Measurements from ENCODE around the gene WNK1.

WNK1 gene

DNA sequence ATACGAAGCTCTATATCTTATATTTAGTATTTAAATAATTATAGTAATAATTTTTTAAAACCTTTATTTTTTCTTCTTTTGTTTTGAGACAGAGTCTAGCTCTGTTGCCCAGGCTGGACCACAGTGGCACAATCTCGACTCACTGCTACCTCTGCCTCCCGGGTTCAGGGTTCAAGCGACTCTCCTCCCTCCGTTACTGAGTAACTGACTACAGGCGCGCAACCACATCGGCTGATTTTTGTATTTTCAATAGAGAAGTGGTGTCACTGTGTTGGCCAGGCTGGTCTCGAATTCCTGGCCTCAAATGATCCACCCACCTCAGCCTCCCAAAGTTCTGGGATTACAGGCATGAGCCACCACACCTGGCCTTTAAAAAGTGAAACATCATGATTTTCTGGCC, 13.0 kb upstream of the WNK1 start (continued):
- TF ChIP-seq, protein P1, sequence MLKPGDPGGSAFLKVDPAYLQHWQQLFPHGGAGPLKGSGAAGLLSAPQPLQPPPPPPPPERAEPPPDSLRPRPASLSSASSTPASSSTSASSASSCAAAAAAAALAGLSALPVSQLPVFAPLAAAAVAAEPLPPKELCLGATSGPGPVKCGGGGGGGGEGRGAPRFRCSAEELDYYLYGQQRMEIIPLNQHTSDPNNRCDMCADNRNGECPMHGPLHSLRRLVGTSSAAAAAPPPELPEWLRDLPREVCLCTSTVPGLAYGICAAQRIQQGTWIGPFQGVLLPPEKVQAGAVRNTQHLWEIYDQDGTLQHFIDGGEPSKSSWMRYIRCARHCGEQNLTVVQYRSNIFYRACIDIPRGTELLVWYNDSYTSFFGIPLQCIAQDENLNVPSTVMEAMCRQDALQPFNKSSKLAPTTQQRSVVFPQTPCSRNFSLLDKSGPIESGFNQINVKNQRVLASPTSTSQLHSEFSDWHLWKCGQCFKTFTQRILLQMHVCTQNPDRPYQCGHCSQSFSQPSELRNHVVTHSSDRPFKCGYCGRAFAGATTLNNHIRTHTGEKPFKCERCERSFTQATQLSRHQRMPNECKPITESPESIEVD (tag by site-specific recombination; IDR thresholded peaks at IDR 0.05): no peak
- no peak for TF ChIP-seq ZNF23 (tag by site-specific recombination; IDR thresholded peaks at IDR 0.05; ENCODE audit: borderline replicate concordance)
- no peak for TF ChIP-seq ZNF423 (tag by site-specific recombination; IDR thresholded peaks at IDR 0.05)
- TF ChIP-seq ZNF24 (tag by site-specific recombination; IDR thresholded peaks at IDR 0.05): no peak
- TF ChIP-seq ZEB2 (tag by site-specific recombination; IDR thresholded peaks at IDR 0.05): no peak
- no peak for TF ChIP-seq ZSCAN23 (tag by site-specific recombination; IDR thresholded peaks at IDR 0.05)
- TF ChIP-seq, protein P2, sequence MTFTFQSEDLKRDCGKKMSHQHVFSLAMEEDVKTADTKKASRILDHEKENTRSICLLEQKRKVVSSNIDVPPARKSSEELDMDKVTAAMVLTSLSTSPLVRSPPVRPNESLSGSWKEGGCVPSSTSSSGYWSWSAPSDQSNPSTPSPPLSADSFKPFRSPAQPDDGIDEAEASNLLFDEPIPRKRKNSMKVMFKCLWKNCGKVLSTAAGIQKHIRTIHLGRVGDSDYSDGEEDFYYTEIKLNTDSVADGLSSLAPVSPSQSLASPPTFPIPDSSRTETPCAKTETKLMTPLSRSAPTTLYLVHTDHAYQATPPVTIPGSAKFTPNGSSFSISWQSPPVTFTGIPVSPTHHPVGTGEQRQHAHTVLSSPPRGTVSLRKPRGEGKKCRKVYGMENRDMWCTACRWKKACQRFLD (tag by site-specific recombination; IDR thresholded peaks at IDR 0.05): no peak
- TF ChIP-seq ZNF600 (tag by site-specific recombination; IDR thresholded peaks at IDR 0.05): no peak
- no peak for TF ChIP-seq ZNF138 (tag by site-specific recombination; IDR thresholded peaks at IDR 0.05; ENCODE audit: borderline replicate concordance)
- TF ChIP-seq ZFP37 (tag by site-specific recombination; IDR thresholded peaks at IDR 0.05): no peak
- TF ChIP-seq ZNF223 (tag by site-specific recombination; IDR thresholded peaks at IDR 0.05): no peak
- TF ChIP-seq ZNF510 (tag by site-specific recombination; IDR thresholded peaks at IDR 0.05; ENCODE audit: insufficient replicate concordance): no peak
- TF ChIP-seq ZNF174 (tag by site-specific recombination; IDR thresholded peaks at IDR 0.05): no peak

DNA sequence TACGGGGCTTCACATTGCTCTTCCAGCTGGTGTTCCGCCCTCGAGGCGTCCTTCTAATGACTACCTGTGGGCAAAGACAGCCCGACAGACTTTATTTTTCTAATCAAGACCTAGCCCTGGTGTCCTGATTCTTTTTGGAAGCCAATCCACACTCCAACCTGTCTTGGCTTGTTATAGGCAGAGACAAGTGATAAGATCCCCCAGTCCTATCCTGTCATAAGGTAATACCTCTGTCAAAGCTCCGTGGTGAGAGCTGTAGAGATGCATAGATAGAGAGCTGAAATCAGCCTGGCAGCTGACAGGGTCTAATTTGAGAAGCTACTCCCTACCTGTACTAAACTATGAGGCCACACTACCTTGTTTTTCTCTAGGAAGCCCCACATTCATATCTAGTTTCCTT, 11.5 kb upstream of the WNK1 start:
- H3K36me3 ChIP-seq (ENCODE audit: control insufficient read depth in 2 of 2, insufficient read depth in 1 of 2, low read length in 2 of 2): no peaks in the 10 kb centered on the region
- no peak for TF ChIP-seq ZNF521 (tag by site-specific recombination; IDR thresholded peaks at IDR 0.05)
- ChIA-PET CTCF (interaction anchor here (0.8 to 2.4 kb wide), 3 partner anchors 10 to 75 kb away, joined by 4 to 7 read pairs (median 4); no protein-coding TSS in a partner anchor), POLR2A (interaction anchor here (1.7 kb wide), 1 partner anchor 10 kb away, joined by 5 read pairs; no protein-coding TSS in a partner anchor)
- H3K27ac ChIP-seq (ENCODE audit: extremely low read depth, low read depth, low read length): no peak overlapping the region
- H3K4me3 ChIP-seq (ENCODE audit: low read depth, low read length): no peak overlapping the region
- no peaks in the 10 kb centered on the region for H3K4me1 ChIP-seq (ENCODE audit: control insufficient read depth, insufficient read depth, low read length)
- H3K9me3 ChIP-seq (ENCODE audit: control insufficient read depth, insufficient read depth, low read depth, low read length): no peaks in the 10 kb centered on the region

DNA sequence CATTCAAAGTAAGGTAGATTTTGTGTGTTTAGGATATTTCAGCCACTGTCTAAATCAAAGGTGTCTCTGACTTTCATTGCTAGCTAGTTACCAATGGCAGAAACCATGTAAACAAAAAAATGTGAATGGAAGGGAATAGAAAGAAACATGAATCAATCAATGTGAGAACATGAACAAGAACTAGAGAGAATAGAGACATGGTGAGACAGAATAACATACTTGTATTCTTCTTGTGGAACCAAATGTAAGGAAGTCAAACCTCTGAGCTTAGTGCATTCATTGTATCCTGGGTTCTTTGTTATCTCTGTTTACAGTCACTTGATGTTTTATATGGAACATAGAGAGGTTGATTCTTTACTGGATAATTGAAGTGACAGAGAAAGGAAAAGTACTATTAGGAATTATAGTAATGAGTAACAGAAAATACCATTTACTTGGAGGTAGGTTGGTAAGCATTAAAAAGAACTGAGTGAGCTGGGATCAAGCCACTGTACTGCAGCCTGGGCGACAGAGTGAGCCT, 2.6 kb upstream of the WNK1 start:
- Histone ChIP-seq H3K4me3 (ENCODE audit: low read depth, low read length) (no peak overlapping the region), H3K27ac (ENCODE audit: extremely low read depth, low read depth, low read length) (no peak overlapping the region), H3K36me3 (ENCODE audit: control insufficient read depth in 2 of 2, insufficient read depth in 1 of 2, low read length in 2 of 2) (peaks cover 0 to 10% of the 10 kb centered on the region in 2 experiments; a peak in 1 of 3 replicates), H3K9me3 (ENCODE audit: control insufficient read depth, insufficient read depth, low read depth, low read length) (no peaks in the 10 kb centered on the region), H3K4me1 (ENCODE audit: control insufficient read depth, insufficient read depth, low read length) (no peaks in the 10 kb centered on the region; the same call in 1 of the 2 replicates)
- TF ChIP-seq PRDM1 (tag by site-specific recombination; IDR thresholded peaks at IDR 0.05) (peak; percentile 42; the same call in 1 of the 2 replicates), ZNF521 (tag by site-specific recombination; IDR thresholded peaks at IDR 0.05) (no peak)
- TF ChIP-seq, protein P1 (tag by site-specific recombination; IDR thresholded peaks at IDR 0.05): peak; percentile 31; the same call in 1 of the 2 replicates
- TF ChIP-seq, protein P3, sequence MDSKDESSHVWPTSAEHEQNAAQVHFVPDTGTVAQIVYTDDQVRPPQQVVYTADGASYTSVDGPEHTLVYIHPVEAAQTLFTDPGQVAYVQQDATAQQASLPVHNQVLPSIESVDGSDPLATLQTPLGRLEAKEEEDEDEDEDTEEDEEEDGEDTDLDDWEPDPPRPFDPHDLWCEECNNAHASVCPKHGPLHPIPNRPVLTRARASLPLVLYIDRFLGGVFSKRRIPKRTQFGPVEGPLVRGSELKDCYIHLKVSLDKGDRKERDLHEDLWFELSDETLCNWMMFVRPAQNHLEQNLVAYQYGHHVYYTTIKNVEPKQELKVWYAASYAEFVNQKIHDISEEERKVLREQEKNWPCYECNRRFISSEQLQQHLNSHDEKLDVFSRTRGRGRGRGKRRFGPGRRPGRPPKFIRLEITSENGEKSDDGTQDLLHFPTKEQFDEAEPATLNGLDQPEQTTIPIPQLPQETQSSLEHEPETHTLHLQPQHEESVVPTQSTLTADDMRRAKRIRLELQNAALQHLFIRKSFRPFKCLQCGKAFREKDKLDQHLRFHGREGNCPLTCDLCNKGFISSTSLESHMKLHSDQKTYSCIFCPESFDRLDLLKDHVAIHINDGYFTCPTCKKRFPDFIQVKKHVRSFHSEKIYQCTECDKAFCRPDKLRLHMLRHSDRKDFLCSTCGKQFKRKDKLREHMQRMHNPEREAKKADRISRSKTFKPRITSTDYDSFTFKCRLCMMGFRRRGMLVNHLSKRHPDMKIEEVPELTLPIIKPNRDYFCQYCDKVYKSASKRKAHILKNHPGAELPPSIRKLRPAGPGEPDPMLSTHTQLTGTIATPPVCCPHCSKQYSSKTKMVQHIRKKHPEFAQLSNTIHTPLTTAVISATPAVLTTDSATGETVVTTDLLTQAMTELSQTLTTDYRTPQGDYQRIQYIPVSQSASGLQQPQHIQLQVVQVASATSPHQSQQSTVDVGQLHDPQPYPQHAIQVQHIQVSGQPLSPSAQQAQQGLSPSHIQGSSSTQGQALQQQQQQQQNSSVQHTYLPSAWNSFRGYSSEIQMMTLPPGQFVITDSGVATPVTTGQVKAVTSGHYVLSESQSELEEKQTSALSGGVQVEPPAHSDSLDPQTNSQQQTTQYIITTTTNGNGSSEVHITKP (tag by site-specific recombination; IDR thresholded peaks at IDR 0.05): peak; percentile 50; the same call in 1 of the 2 replicates
- POLR2A ChIA-PET: interaction anchor here (3.0 to 3.3 kb wide), 2 partner anchors 174 to 180 kb away, joined by 11 to 26 read pairs; no protein-coding TSS in a partner anchor
- CTCF ChIA-PET: interaction anchor here (0.6 to 6.4 kb wide), 13 partner anchors 14 to 199 kb away, joined by 5 to 65 read pairs (median 7); partner anchors contain the start of gene RAD52

All from HEK293 (cell line).